ENCODE data around the gene ARMH4.

Gene ARMH4

GRCh38 chr14:58026219-58026618, 125.8 kb downstream of the ARMH4 start:
- no peak for DNase-seq

GRCh38 chr14:58014778-58015177, 137.2 kb downstream of the ARMH4 start:
- DNase-seq = no peak

GRCh38 chr14:58002618-58003017, 149.4 kb downstream of the ARMH4 start:
- DNase-seq = no peak

- DNase-seq = no peak
Measured at GRCh38 chr14:57999979-58000378, 152.0 kb downstream of the ARMH4 start.

GRCh38 chr14:57999471-57999870, 152.5 kb downstream of the ARMH4 start:
- no peak for DNase-seq

GRCh38 chr14:57998766-57999165, 153.2 kb downstream of the ARMH4 start:
- no peak for DNase-seq

- DNase-seq = no peak
Measured at GRCh38 chr14:57991353-57991752, 160.7 kb downstream of the ARMH4 start.

GRCh38 chr14:57988445-57988844, 163.6 kb downstream of the ARMH4 start:
- no peak for DNase-seq

GRCh38 chr14:57987596-57988300, 164.3 kb downstream of the ARMH4 start:
- DNase-seq = peak; percentile 20

- peak; percentile 23 for DNase-seq
Measured at GRCh38 chr14:57987051-57987450, 165.0 kb downstream of the ARMH4 start.

- no peak for DNase-seq
Measured at GRCh38 chr14:57982804-57983634, 169.0 kb downstream of the ARMH4 start.

- no peak for DNase-seq
Measured at GRCh38 chr14:57981817-57982560, 170.0 kb downstream of the ARMH4 start.

- DNase-seq = no peak
Measured at GRCh38 chr14:57979376-57980048, 172.5 kb downstream of the ARMH4 start.

GRCh38 chr14:57976701-57977100, 175.3 kb downstream of the ARMH4 start:
- DNase-seq = no peak

GRCh38 chr14:57974896-57975295, 177.1 kb downstream of the ARMH4 start:
- no peak for DNase-seq

- no peak for DNase-seq
Measured at GRCh38 chr14:57970594-57970993, 181.4 kb downstream of the ARMH4 start.

- no peak for DNase-seq
Measured at GRCh38 chr14:57970175-57970574, 181.8 kb downstream of the ARMH4 start.

GRCh38 chr14:57963071-57963470, 188.9 kb downstream of the ARMH4 start:
- no peak for DNase-seq

- peak; percentile 6 for DNase-seq
Measured at GRCh38 chr14:57962325-57963035, 189.5 kb downstream of the ARMH4 start.

- DNase-seq = no peak
Measured at GRCh38 chr14:57961786-57962060, 190.3 kb downstream of the ARMH4 start.

- no peak for DNase-seq
Measured at GRCh38 chr14:57960946-57961785, 190.8 kb downstream of the ARMH4 start.
